Brain microvascular endothelial cell (primary cell): ENCODE results near the gene MLLT10.

Source experiments
- DNase-seq: peaks from one replicate; pipeline ENCODE4 v3.0.0-alpha.2; 2020
- H3K27ac ChIP-seq: fragments of 250-450 bp; sonication (Bioruptor Pico); 2 replicates; pipeline ENCODE4 v1.5.1; 2020; ENCODE audit warnings: mild to moderate bottlenecking, moderate library complexity
- H3K27me3 ChIP-seq: fragments of 250-450 bp; sonication (Bioruptor Pico); replicated peaks from 2 replicates; pipeline ENCODE4 v1.5.1; 2020; ENCODE audit warnings: mild to moderate bottlenecking
- H3K36me3 ChIP-seq: fragments of 250-450 bp; sonication (Bioruptor Pico); replicated peaks from 2 replicates; pipeline ENCODE4 v1.5.1; 2020; ENCODE audit warnings: mild to moderate bottlenecking
- H3K4me3 ChIP-seq: 2 replicates; pipeline ENCODE4 v1.5.1; 2011; ENCODE audit warnings: low read depth, mild to moderate bottlenecking, control low read depth, low read length, moderate library complexity
- CTCF ChIP-seq: IDR thresholded peaks from 2 replicates; pipeline ENCODE4 v1.5.1; 2011; ENCODE audit warnings: low read depth, mild to moderate bottlenecking, moderate library complexity, low read length, control low read depth, inconsistent platforms; ENCODE audit errors: missing control alignments
- in situ Hi-C: cut with HindIII; loops from 2 replicates; pipeline ENCODE4 v1.10.0; 2017; ENCODE audit warnings: low sequenced_read_pairs, low pct_ligation_motif_present

Gene MLLT10

GRCh38 chr10:21696302-21696701 is 162.3 kb downstream of the MLLT10 start:
- DNase-seq = no peak
- no peak for TF ChIP-seq CTCF
- Histone ChIP-seq H3K36me3 (no peaks in the 10 kb centered on the region), H3K4me3 (no peak overlapping the region), H3K27me3 (no peaks in the 10 kb centered on the region), H3K27ac (no peak overlapping the region)
- in situ Hi-C loops = no loop called here

DNA sequence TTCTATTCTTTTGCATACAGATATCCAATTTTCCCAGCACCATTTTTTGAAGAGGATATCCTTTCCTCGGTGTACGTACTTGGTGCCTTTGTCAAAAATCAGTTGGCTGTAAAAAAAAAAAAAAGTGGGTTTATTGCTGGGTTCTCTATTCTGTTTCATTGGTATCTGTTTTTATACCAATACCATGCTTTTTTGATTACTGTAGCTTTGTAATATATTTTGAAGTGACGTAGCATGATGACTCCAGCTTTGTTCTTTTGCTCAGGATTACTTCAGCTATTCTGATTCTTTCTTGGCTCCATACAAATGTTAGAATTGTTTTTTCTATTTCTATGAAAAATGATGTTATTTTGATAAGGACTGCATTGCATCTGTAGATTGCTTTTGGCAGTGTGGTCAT is 165.5 kb downstream of the MLLT10 start:
- in situ Hi-C loops = no loop called here
- H3K27ac ChIP-seq = no peak overlapping the region
- H3K27me3 ChIP-seq = no peaks in the 10 kb centered on the region
- no peak for TF ChIP-seq CTCF
- DNase-seq = no peak
- H3K4me3 ChIP-seq = no peak overlapping the region
- H3K36me3 ChIP-seq = no peaks in the 10 kb centered on the region

GRCh38 chr10:21700474-21700873 is 166.4 kb downstream of the MLLT10 start:
- no peak overlapping the region for H3K27ac ChIP-seq
- DNase-seq = no peak
- no peaks in the 10 kb centered on the region for H3K36me3 ChIP-seq
- in situ Hi-C loops = no loop called here
- TF ChIP-seq CTCF = no peak
- H3K27me3 ChIP-seq = no peaks in the 10 kb centered on the region
- H3K4me3 ChIP-seq = no peak overlapping the region

- no peak for TF ChIP-seq CTCF
- in situ Hi-C loops = no loop called here
- Histone ChIP-seq H3K4me3 (no peak overlapping the region), H3K36me3 (no peaks in the 10 kb centered on the region), H3K27me3 (no peaks in the 10 kb centered on the region), H3K27ac (no peak overlapping the region)
- DNase-seq = no peak
Measured at GRCh38 chr10:21702633-21703111, 168.6 kb downstream of the MLLT10 start.

DNA sequence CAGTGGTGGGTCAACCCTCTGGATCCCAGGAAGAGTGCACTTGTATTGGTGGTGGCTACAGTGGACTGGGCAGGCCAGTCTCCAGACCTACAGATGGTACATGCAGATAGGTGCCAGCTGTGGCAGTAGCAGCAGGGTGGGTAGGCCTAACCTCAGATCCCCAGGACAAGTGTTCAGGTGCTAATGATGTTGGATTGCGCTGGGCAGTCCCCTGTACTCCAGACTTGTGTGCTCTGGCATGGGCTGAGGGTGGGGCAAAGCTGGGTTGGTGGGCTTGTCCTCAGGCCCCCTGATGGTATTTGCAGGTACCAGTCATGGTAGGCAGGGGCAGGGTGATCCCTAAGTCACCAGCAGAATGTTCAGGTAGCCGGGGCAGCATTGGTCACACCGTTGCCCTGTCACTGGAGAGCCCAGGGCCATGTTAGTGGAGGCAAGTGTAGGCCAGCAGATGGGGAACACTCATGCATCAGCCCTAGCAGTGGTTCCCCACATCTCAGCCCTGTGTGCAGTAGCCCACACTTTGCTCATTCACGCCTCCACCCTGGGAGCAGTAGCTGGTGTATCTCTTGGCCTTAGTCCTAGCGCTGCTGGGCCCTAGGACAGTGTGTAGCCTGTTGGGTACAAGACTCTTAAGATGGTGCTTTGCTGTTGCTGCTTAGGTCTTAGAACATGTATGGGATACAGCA is 171.3 kb downstream of the MLLT10 start:
- Histone ChIP-seq H3K4me3 (no peak overlapping the region), H3K27me3 (no peaks in the 10 kb centered on the region), H3K36me3 (no peaks in the 10 kb centered on the region), H3K27ac (no peak overlapping the region)
- in situ Hi-C loops = no loop called here
- no peak for DNase-seq
- no peak for TF ChIP-seq CTCF

GRCh38 chr10:21705828-21706176 is 171.8 kb downstream of the MLLT10 start:
- in situ Hi-C loops = no loop called here
- Histone ChIP-seq H3K36me3 (no peaks in the 10 kb centered on the region), H3K27me3 (no peaks in the 10 kb centered on the region), H3K4me3 (no peak overlapping the region), H3K27ac (no peak overlapping the region)
- DNase-seq = no peak
- TF ChIP-seq CTCF = no peak
